ENCODE measurements around the gene KIF5A.

- TF ChIP-seq PATZ1 (CRISPR knock-in tag; IDR thresholded peaks at IDR 0.05; ENCODE audit: borderline replicate concordance) (no peak), OSR1 (CRISPR knock-in tag; IDR thresholded peaks at IDR 0.05) (no peak), CSRNP3 (CRISPR knock-in tag; IDR thresholded peaks at IDR 0.05) (no peak), CSDC2 (CRISPR knock-in tag; IDR thresholded peaks at IDR 0.05) (no peak), ZNF70 (CRISPR knock-in tag; IDR thresholded peaks at IDR 0.05) (no peak)
Measured at GRCh38 chr12:57621497-57622292, 71.9 kb downstream of the KIF5A start.

Measured in SK-N-SH treated with all-trans-retinoic acid at 6 μM for 48 hours (cell line).